HepG2 (cell line): Measurements from ENCODE around the gene SPOCD1. TPM values are rescaled to one million over a fixed set of nuclear protein-coding genes. Genes with fewer than 3 reads are reported as not detected.

ENCODE experiments used
- DNMT3B ChIP-seq: conservative IDR thresholded peaks from 2 replicates; pipeline ENCODE4 v1.6.1; 2016; ENCODE audit warnings: missing biosample characterization, control low read depth
- EHMT2 ChIP-seq: fragments of 200-600 bp; sonication (generic); IDR thresholded peaks from 2 replicates; pipeline ENCODE4 v1.7.0; 2017; ENCODE audit warnings: antibody characterized with exemption, low read depth, low read length, borderline replicate concordance
- HIC2 ChIP-seq: sonication (generic); formaldehyde crosslinking; IDR thresholded peaks from 2 replicates; pipeline ENCODE4 v1.9.0; 2022; ENCODE audit warnings: low read depth, missing genetic modification reagents
- MTERF4 ChIP-seq: sonication (generic); formaldehyde crosslinking; IDR thresholded peaks from 2 replicates; pipeline ENCODE4 v1.8.0; 2023; ENCODE audit warnings: mild to moderate bottlenecking, missing genetic modification reagents
- POLR2A ChIP-seq, 2 experiments: IDR thresholded peaks; 2 replicates each; pipeline ENCODE4 v1.6.1; 2011; ENCODE audit warnings: low read depth in 2 of 2, low read length in 2 of 2, mild to moderate bottlenecking in 1 of 2, moderate library complexity in 1 of 2; ENCODE audit not compliant: insufficient read depth in 1 of 2
- RAD51 ChIP-seq: fragments of 450-650 bp; IDR thresholded peaks from 2 replicates; pipeline ENCODE4 v1.6.1; 2016; ENCODE audit warnings: borderline replicate concordance
- SP5 ChIP-seq: IDR thresholded peaks from 2 replicates; pipeline ENCODE4 v1.6.1; 2016; ENCODE audit warnings: low read depth, borderline replicate concordance
- SUZ12 ChIP-seq: fragments of 150-350 bp; IDR thresholded peaks from 2 replicates; pipeline ENCODE4 v1.6.1; 2014; ENCODE audit warnings: low read depth, low read length
- TEAD2 ChIP-seq: sonication (generic); formaldehyde crosslinking; IDR thresholded peaks from 2 replicates; pipeline ENCODE4 v1.9.0; 2021; ENCODE audit warnings: missing genetic modification reagents
- TFAP4 ChIP-seq: sonication (generic); IDR thresholded peaks from 2 replicates; pipeline ENCODE4 v1.6.1; 2016; ENCODE audit warnings: low read depth, borderline replicate concordance
- THRA ChIP-seq: sonication (generic); formaldehyde crosslinking; IDR thresholded peaks from 2 replicates; pipeline ENCODE4 v1.4.0; 2020; ENCODE audit warnings: missing genetic modification reagents, borderline replicate concordance
- TMF1 ChIP-seq: sonication (generic); formaldehyde crosslinking; IDR thresholded peaks from 2 replicates; pipeline ENCODE4 v1.8.1; 2022; ENCODE audit warnings: low read depth, missing genetic modification reagents
- ZFYVE20 ChIP-seq: sonication (generic); formaldehyde crosslinking; IDR thresholded peaks from 2 replicates; pipeline ENCODE4 v1.8.0; 2023; ENCODE audit warnings: low read depth, mild to moderate bottlenecking, moderate library complexity, missing genetic modification reagents, borderline replicate concordance
- ZGPAT ChIP-seq: IDR thresholded peaks from 2 replicates; pipeline ENCODE4 v1.6.1; 2016; ENCODE audit warnings: mild to moderate bottlenecking
- ZNF264 ChIP-seq: sonication (generic); formaldehyde crosslinking; IDR thresholded peaks from 2 replicates; pipeline ENCODE4 v1.4.0; 2020; ENCODE audit warnings: missing genetic modification reagents
- ZNF496 ChIP-seq: sonication (generic); formaldehyde crosslinking; IDR thresholded peaks from 2 replicates; pipeline ENCODE4 v1.8.1; 2023; ENCODE audit warnings: mild to moderate bottlenecking, moderate library complexity, missing genetic modification reagents; ENCODE audit not compliant: insufficient replicate concordance
- ZNF557 ChIP-seq: sonication (generic); formaldehyde crosslinking; IDR thresholded peaks from 2 replicates; pipeline ENCODE4 v1.4.0; 2020; ENCODE audit warnings: missing genetic modification reagents
- ZNF691 ChIP-seq: sonication (generic); formaldehyde crosslinking; IDR thresholded peaks from 2 replicates; pipeline ENCODE4 v1.4.0; 2020; ENCODE audit warnings: missing genetic modification reagents, low read depth, mild to moderate bottlenecking, borderline replicate concordance
- ZNF749 ChIP-seq: sonication (generic); formaldehyde crosslinking; IDR thresholded peaks from 2 replicates; pipeline ENCODE4 v1.8.0; 2022; ENCODE audit warnings: mild to moderate bottlenecking, missing genetic modification reagents, moderate library complexity, borderline replicate concordance
- ZNF780A ChIP-seq: sonication (generic); formaldehyde crosslinking; IDR thresholded peaks from 2 replicates; pipeline ENCODE4 v1.8.0; 2022; ENCODE audit warnings: mild to moderate bottlenecking, missing genetic modification reagents, moderate library complexity
- ZZZ3 ChIP-seq: sonication (generic); formaldehyde crosslinking; IDR thresholded peaks from 2 replicates; pipeline ENCODE4 v1.4.0; 2020; ENCODE audit warnings: missing genetic modification reagents, mild to moderate bottlenecking, borderline replicate concordance
- polyA plus RNA-seq, 8 experiments: library from polyadenylated mRNA; depleted of rRNA in 3 of 8; stranded (reverse) in 7 of 8; unstranded in 1 of 8; fragments of >200 nt; fragmentation: Illumina TruSeq in 4 of 8; extraction: Trizol in 4 of 8; gene quantifications; 2 replicates each; pipeline versions ENCODE4 v1.2.1 to v1.2.3, GENCODE V29; 2011 to 2016; ENCODE audit warnings: low read depth in 4 of 8, missing spikeins in 1 of 8, mixed read lengths in 1 of 8; ENCODE audit not compliant: insufficient read depth in 1 of 8
- total RNA-seq, 5 experiments: library from RNA; depleted of rRNA; stranded (reverse); fragments of >200 nt; fragmentation: Illumina TruSeq; extraction: Trizol; gene quantifications; 2 replicates each; pipeline ENCODE4 v1.2.3, GENCODE V29; 2016; ENCODE audit warnings: low read depth in 1 of 5

Gene SPOCD1
- total and polyA plus RNA-seq, 2 of the 13 experiments (the other 11 are each of a cell fraction or from before 2014, with no cell fraction given), result 0.24 to 0.29 TPM

GRCh38 chr1:31789259-31790065 lies 26.4 kb downstream of the SPOCD1 start (continued):
- TF ChIP-seq THRA (CRISPR knock-in tag), result peak; percentile 19; the same call in 1 of the 2 replicates
- no peak for TF ChIP-seq DNMT3B (CRISPR knock-in tag)
- TF ChIP-seq ZNF691 (CRISPR knock-in tag), result peak; percentile 84; the same call in 1 of the 2 replicates
- TF ChIP-seq ZNF496 (CRISPR knock-in tag), result no peak
- TF ChIP-seq ZGPAT (CRISPR knock-in tag), result 0 out of 2 replicates have a peak, but pooled peaks have one; percentile 23
- no peak for TF ChIP-seq TEAD2 (CRISPR knock-in tag)
- no peak for TF ChIP-seq TFAP4
- no peak for TF ChIP-seq SUZ12
- no peak for TF ChIP-seq ZFYVE20 (CRISPR knock-in tag)
- TF ChIP-seq RAD51, result no peak
- TF ChIP-seq ZZZ3, result no peak
- no peak for TF ChIP-seq EHMT2
- 0 out of 2 replicates have a peak, but pooled peaks have one; percentile 30 for TF ChIP-seq HIC2 (CRISPR knock-in tag)
- TF ChIP-seq ZNF557 (CRISPR knock-in tag), result no peak
- TF ChIP-seq ZNF780A, result no peak
- peak; percentile 26; the same call in 1 of the 2 replicates for TF ChIP-seq SP5
- no peak for TF ChIP-seq POLR2A (IDR thresholded peaks at IDR 0.05; ENCODE audit: insufficient read depth in 1 of 2, low read depth in 2 of 2, low read length in 2 of 2)
- no peak for TF ChIP-seq ZNF264 (CRISPR knock-in tag)
- no peak for TF ChIP-seq MTERF4 (CRISPR knock-in tag)
- no peak for TF ChIP-seq ZNF749 (CRISPR knock-in tag)
- no peak for TF ChIP-seq TMF1 (CRISPR knock-in tag)
